ENCODE data around the gene CFAP57.

DNA sequence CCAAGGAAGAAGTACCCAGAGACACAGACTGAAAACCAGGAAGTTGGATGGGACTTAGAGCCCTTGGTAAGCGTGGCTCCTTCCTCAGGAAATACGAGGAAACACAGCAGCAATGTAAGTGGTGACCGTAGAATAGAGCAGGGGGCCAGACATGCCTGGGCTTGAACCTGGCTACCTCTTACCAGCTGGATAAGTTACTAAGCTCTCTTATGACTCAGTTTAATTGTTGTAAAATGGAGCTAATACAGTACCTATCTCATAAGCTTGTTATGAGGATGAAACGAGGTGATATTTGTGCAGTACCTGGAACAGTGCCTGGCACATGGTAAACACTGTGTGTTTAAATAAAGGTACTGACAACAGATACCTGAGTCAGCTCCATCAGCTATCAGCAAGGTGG is 19.3 kb upstream of the CFAP57 start:
- TF ChIP-seq, protein P1, sequence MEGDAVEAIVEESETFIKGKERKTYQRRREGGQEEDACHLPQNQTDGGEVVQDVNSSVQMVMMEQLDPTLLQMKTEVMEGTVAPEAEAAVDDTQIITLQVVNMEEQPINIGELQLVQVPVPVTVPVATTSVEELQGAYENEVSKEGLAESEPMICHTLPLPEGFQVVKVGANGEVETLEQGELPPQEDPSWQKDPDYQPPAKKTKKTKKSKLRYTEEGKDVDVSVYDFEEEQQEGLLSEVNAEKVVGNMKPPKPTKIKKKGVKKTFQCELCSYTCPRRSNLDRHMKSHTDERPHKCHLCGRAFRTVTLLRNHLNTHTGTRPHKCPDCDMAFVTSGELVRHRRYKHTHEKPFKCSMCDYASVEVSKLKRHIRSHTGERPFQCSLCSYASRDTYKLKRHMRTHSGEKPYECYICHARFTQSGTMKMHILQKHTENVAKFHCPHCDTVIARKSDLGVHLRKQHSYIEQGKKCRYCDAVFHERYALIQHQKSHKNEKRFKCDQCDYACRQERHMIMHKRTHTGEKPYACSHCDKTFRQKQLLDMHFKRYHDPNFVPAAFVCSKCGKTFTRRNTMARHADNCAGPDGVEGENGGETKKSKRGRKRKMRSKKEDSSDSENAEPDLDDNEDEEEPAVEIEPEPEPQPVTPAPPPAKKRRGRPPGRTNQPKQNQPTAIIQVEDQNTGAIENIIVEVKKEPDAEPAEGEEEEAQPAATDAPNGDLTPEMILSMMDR (conservative IDR thresholded peaks at IDR 0.05): no peak
- no peak for TF ChIP-seq ZFX (IDR thresholded peaks at IDR 0.05)

All from C4-2B (cell line).